HL-60 (cell line): ENCODE data around the gene ERC2.

Experiments
- DNase-seq, 2 experiments: peaks; one replicate each; pipeline ENCODE4 v3.0.0-alpha.2; 2010 to 2020; ENCODE audit warnings: low read depth in 1 of 2, low spot score in 1 of 2
- H3K27ac ChIP-seq: fragments of 250-450 bp; sonication (Bioruptor Pico); replicated peaks from 2 replicates; pipeline ENCODE4 v1.5.1; 2020; ENCODE audit warnings: mild to moderate bottlenecking, moderate library complexity
- H3K27me3 ChIP-seq: fragments of 250-450 bp; sonication (Bioruptor Pico); 2 replicates; pipeline ENCODE4 v1.5.1; 2021; ENCODE audit warnings: mild to moderate bottlenecking, moderate library complexity; ENCODE audit not compliant: insufficient read depth, poor library complexity, severe bottlenecking
- H3K4me3 ChIP-seq: replicated peaks from 2 replicates; pipeline ENCODE4 v1.5.1; 2011; ENCODE audit warnings: mild to moderate bottlenecking, control low read depth, low read length; ENCODE audit not compliant: insufficient read depth
- GABPA ChIP-seq: IDR thresholded peaks from 2 replicates; pipeline ENCODE4 v1.6.1; 2012; ENCODE audit warnings: low read depth
- POLR2AphosphoS5 ChIP-seq: IDR thresholded peaks from 2 replicates; pipeline ENCODE4 v1.6.1; 2012; ENCODE audit warnings: low read depth
- REST ChIP-seq: IDR thresholded peaks from 2 replicates; pipeline ENCODE4 v1.6.1; 2012; ENCODE audit warnings: low read depth; ENCODE audit not compliant: insufficient replicate concordance
- SPI1 ChIP-seq: IDR thresholded peaks from 2 replicates; pipeline ENCODE4 v1.6.1; 2012; ENCODE audit warnings: low read depth, mild to moderate bottlenecking, borderline replicate concordance
- TF ChIP-seq, protein P1 (sequence below): IDR thresholded peaks from one replicate; pipeline ENCODE4 v1.5.1; 2011; ENCODE audit warnings: low read length, control low read depth, inconsistent platforms; ENCODE audit not compliant: insufficient read depth

Gene ERC2

GRCh38 chr3:56005196-56005805 lies 463.0 kb downstream of the ERC2 start:
- H3K4me3 ChIP-seq = no peak overlapping the region
- no peak for DNase-seq
- H3K27ac ChIP-seq = no peak overlapping the region
- TF ChIP-seq SPI1 = no peak
- TF ChIP-seq, protein P1, sequence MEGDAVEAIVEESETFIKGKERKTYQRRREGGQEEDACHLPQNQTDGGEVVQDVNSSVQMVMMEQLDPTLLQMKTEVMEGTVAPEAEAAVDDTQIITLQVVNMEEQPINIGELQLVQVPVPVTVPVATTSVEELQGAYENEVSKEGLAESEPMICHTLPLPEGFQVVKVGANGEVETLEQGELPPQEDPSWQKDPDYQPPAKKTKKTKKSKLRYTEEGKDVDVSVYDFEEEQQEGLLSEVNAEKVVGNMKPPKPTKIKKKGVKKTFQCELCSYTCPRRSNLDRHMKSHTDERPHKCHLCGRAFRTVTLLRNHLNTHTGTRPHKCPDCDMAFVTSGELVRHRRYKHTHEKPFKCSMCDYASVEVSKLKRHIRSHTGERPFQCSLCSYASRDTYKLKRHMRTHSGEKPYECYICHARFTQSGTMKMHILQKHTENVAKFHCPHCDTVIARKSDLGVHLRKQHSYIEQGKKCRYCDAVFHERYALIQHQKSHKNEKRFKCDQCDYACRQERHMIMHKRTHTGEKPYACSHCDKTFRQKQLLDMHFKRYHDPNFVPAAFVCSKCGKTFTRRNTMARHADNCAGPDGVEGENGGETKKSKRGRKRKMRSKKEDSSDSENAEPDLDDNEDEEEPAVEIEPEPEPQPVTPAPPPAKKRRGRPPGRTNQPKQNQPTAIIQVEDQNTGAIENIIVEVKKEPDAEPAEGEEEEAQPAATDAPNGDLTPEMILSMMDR = no peak
- no peak for TF ChIP-seq POLR2AphosphoS5
- TF ChIP-seq REST = no peak
- no peak for TF ChIP-seq GABPA
- no peaks in the 10 kb centered on the region for H3K27me3 ChIP-seq

- TF ChIP-seq, protein P1 = no peak
- TF ChIP-seq SPI1 (no peak), REST (no peak), POLR2AphosphoS5 (no peak), GABPA (no peak)
- no peak for DNase-seq
- Histone ChIP-seq H3K27me3 (no peaks in the 10 kb centered on the region), H3K27ac (no peak overlapping the region), H3K4me3 (no peak overlapping the region)
These were observed 465.1 kb downstream of the ERC2 start for GRCh38 chr3:56003129-56003528.

DNA sequence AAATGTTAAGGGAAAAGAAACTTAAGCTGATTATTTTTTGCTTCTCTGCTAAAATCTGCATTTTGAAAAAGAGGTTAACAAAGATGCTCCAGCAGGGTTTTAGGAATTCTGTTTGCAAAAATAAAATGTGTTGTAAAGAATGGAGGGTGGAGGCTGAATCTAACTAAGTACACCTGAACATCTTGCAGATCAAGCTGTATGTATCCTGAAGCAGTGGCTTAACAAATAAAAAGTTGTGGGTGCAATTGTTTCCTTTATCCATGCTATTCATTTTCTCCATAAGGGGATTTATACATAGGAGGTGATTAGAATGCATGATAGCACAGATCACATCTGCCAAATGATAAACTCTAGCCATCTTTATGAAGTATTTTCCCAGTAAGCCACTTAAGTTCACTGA lies 466.3 kb downstream of the ERC2 start:
- no peak overlapping the region for H3K27ac ChIP-seq
- DNase-seq = no peak
- H3K27me3 ChIP-seq = no peaks in the 10 kb centered on the region
- TF ChIP-seq POLR2AphosphoS5 = no peak
- no peak for TF ChIP-seq SPI1
- TF ChIP-seq REST = no peak
- TF ChIP-seq GABPA = no peak
- H3K4me3 ChIP-seq = no peak overlapping the region
